ENCODE measurements around the gene SV2C. TPM values are rescaled to one million over a fixed set of nuclear protein-coding genes. Genes with fewer than 3 reads are reported as not detected.

SV2C gene
- total RNA-seq, 1 donor from 2014 or later: not detected

DNA sequence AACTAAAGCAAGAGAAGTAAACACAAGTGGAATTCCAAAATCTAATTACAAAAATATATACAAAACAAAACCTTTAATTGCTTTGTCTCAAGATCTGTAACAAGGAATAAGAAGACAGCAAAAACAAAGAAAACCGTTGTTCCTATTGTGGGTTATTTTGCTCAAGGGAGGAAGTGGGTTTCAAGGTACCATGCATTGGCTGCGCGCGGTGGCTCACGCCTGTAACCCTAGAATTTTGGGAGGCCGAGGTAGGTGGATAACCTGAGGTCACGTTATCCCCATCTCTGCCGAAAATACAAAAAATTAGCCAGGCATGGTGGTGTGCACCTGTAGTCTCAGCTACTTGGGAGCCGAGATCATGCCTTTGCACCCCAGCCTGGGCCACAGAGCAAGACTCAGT lies 307.8 kb downstream of the SV2C start:
- ATAC-seq (ENCODE audit: low read depth): no peak
- intact Hi-C loops (cut with micrococcal nuclease): no loop called here

DNA sequence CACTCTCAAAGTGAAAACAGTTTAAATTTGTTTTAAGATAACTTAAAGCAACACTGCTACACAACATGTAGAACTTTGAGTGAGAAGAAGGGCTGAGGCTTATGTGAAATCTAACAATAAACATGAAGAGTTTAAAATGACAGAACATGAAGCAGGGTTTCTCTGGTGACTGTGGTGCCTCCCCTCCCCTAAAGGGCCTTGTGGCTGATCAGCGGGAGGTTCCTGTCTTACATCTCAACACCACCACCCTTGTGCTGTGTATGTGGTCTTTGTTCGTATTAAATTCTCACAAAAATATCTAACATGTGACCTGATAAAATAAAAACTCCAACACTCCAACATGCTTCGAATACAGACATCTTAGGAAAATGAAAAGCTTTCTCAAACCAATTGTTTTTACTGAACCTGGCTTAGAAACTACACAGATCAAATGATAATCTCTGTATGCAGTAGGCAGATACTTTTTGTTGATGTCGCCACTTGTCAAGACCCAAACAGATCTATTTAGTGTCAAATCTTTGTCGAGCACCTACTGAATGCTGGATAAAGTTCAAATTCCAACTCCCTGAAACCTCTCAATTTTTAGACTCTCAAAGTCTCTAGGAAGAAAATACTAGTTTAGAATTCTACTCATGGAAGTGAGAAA lies 310.0 kb downstream of the SV2C start:
- no peaks in the 10 kb centered on the region for H3K36me3 Mint-ChIP-seq (ENCODE audit: low read depth)
- H3K4me3 Mint-ChIP-seq: no peak overlapping the region
- H3K4me1 Mint-ChIP-seq: peaks cover 10% of the 10 kb centered on the region
- ATAC-seq (ENCODE audit: low read depth) (no peak), DNase-seq (no peak)
- TF ChIP-seq, protein P1, sequence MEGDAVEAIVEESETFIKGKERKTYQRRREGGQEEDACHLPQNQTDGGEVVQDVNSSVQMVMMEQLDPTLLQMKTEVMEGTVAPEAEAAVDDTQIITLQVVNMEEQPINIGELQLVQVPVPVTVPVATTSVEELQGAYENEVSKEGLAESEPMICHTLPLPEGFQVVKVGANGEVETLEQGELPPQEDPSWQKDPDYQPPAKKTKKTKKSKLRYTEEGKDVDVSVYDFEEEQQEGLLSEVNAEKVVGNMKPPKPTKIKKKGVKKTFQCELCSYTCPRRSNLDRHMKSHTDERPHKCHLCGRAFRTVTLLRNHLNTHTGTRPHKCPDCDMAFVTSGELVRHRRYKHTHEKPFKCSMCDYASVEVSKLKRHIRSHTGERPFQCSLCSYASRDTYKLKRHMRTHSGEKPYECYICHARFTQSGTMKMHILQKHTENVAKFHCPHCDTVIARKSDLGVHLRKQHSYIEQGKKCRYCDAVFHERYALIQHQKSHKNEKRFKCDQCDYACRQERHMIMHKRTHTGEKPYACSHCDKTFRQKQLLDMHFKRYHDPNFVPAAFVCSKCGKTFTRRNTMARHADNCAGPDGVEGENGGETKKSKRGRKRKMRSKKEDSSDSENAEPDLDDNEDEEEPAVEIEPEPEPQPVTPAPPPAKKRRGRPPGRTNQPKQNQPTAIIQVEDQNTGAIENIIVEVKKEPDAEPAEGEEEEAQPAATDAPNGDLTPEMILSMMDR (IDR thresholded peaks at IDR 0.05): no peak
- H3K9me3 Mint-ChIP-seq: no peaks in the 10 kb centered on the region
- intact Hi-C loops (cut with micrococcal nuclease): no loop called here
- peaks cover 15% of the 10 kb centered on the region for H3K27me3 Mint-ChIP-seq
- ChIA-PET POLR2A (no interaction called here), CTCF (no interaction called here)
- no peak overlapping the region for H3K27ac Mint-ChIP-seq

More for the DNA sequence above, 307.8 kb downstream of the SV2C start:
- no peak for DNase-seq
- Mint-ChIP-seq H3K4me1 (peaks cover 10% of the 10 kb centered on the region), H3K36me3 (ENCODE audit: low read depth) (no peaks in the 10 kb centered on the region), H3K9me3 (no peaks in the 10 kb centered on the region), H3K4me3 (no peak overlapping the region), H3K27ac (no peak overlapping the region), H3K27me3 (peaks cover 14% of the 10 kb centered on the region)
- ChIA-PET CTCF (no interaction called here), POLR2A (no interaction called here)
- TF ChIP-seq, protein P1 (IDR thresholded peaks at IDR 0.05): no peak

DNA sequence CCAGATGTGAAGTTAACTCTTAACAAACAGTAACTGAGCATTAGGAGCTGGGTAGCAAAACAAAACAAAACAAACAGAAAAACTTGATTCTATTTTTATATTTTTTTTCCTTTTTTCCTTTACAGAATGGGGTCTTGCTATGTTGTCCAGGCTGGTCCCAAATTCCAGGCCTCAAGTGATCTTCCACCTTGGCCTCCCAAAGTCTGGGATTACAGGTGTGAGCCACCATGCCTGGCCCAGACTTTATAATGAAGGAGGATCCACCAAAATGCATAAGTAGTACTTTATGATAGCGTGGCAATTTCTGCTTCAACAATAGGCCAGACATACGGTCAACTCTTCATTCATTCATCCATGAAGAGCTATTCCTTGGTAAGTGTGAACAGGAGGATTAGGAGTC lies 314.0 kb downstream of the SV2C start:
- DNase-seq (no peak), ATAC-seq (ENCODE audit: low read depth) (no peak)
- Mint-ChIP-seq H3K9me3 (no peaks in the 10 kb centered on the region), H3K36me3 (ENCODE audit: low read depth) (no peaks in the 10 kb centered on the region), H3K27ac (no peak overlapping the region), H3K27me3 (peaks cover 11% of the 10 kb centered on the region), H3K4me3 (no peak overlapping the region), H3K4me1 (peaks cover 14% of the 10 kb centered on the region)
- TF ChIP-seq, protein P1 (IDR thresholded peaks at IDR 0.05): no peak
- POLR2A ChIA-PET: interaction anchor here (0.5 to 0.7 kb wide), 2 partner anchors 36 to 41 kb away, joined by 3 read pairs; no protein-coding TSS in a partner anchor
- CTCF ChIA-PET: no interaction called here
- intact Hi-C loops (cut with micrococcal nuclease): no loop called here

DNA sequence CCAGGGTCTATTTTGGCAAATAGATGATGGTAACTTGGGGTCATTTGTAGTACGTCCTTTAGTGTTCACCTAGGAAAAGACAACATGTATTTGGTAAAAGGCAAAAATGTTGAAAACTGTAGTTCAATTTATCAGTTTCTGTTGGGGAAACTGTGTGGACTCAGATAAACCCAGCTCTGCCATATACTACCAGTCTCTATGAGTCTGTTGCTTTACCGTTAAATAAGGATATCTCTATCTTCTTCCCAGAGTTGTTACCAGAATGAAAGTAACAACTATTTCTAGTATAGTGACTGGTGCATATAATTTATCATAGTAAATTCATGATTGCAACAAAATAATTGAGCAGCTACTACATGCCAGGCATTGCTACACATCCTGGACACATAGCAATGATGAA lies 316.1 kb downstream of the SV2C start:
- Mint-ChIP-seq H3K27me3 (peaks cover 10% of the 10 kb centered on the region), H3K36me3 (ENCODE audit: low read depth) (peaks cover 5% of the 10 kb centered on the region), H3K4me3 (no peak overlapping the region), H3K4me1 (peaks cover 25% of the 10 kb centered on the region), H3K9me3 (no peaks in the 10 kb centered on the region), H3K27ac (no peak overlapping the region)
- ChIA-PET POLR2A (no interaction called here), CTCF (interaction anchor here (0.6 kb wide), 1 partner anchor 376 kb away, joined by 3 read pairs; no protein-coding TSS in a partner anchor)
- TF ChIP-seq, protein P1 (IDR thresholded peaks at IDR 0.05): no peak
- no peak for DNase-seq
- intact Hi-C loops (cut with micrococcal nuclease): no loop called here
- no peak for ATAC-seq (ENCODE audit: low read depth)

DNA sequence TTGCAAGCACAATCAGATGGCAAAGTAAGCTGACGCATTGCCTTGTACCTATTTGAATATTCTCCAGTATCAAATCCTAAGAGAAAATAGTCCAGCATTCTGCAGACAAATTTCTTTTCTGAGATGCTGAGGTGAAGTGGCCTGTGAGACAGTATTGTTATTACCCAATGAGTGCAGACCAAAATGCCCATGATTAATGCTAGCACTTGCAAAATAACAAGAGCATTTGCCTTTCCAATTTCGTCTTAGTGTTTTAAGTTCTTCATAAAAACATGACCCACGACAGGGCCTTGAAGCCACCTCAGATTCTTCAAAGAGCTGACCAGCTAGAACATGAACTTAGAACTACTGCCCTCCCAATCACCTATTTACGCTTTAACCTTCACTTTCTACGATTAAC lies 317.3 kb downstream of the SV2C start:
- TF ChIP-seq, protein P1 (IDR thresholded peaks at IDR 0.05): no peak
- ChIA-PET POLR2A (interaction anchor here (0.5 kb wide), 1 partner anchor 9 kb away, joined by 5 read pairs; no protein-coding TSS in a partner anchor), CTCF (no interaction called here)
- ATAC-seq (ENCODE audit: low read depth): no peak
- H3K36me3 Mint-ChIP-seq (ENCODE audit: low read depth): peaks cover 5% of the 10 kb centered on the region
- no peak overlapping the region for H3K4me3 Mint-ChIP-seq
- H3K27ac Mint-ChIP-seq: no peak overlapping the region
- peaks cover 37% of the 10 kb centered on the region for H3K4me1 Mint-ChIP-seq
- no peak for DNase-seq
- no peaks in the 10 kb centered on the region for H3K9me3 Mint-ChIP-seq
- intact Hi-C loops (cut with micrococcal nuclease): loop anchor here (5.0 to 10.0 kb wide), 9 partner anchors 317 to 1716 kb away; partner anchors contain the start of genes AGGF1, ANKRD31, CERT1 and F2R
- H3K27me3 Mint-ChIP-seq: peaks cover 5% of the 10 kb centered on the region

Measured in activated B cell treated with CpG ODN at 0.5 μM for 24 hours (primary cell).